Spleen (tissue), 11 donors: ENCODE results near the gene PLEKHN1. TPM values are rescaled to one million over a fixed set of nuclear protein-coding genes. Genes with fewer than 3 reads are reported as not detected.
A peak's percentile ranks its signal among the peaks of the same experiment; 100 is the strongest.
"Not testable (repeated sequence)": the region's sequence is repeated elsewhere in the genome, so short reads cannot be mapped to it uniquely, and the experiment has no call there.

ENCODE experiments used
- DNase-seq: peaks from one replicate; pipeline ENCODE4 v3.0.0-alpha.2; 2020
- H3K27ac ChIP-seq, 8 donors: fragments of 200-600 bp; sonication (generic) in 7 of 8; 1 replicate in 4 of 8; 2 replicates in 4 of 8; pipeline versions ENCODE4 v1.5.0 to v1.8.0; 2016 to 2021; ENCODE audit warnings: inconsistent platforms in 4 of 8, mild to moderate bottlenecking in 4 of 8, moderate library complexity in 1 of 8
- H3K27me3 ChIP-seq, 7 donors: fragments of 200-600 bp; sonication (generic) in 6 of 7; replicated peaks in 1 of 7; 1 replicate in 4 of 7; 2 replicates in 3 of 7; pipeline versions ENCODE4 v1.5.0 to v1.8.0; 2016 to 2021; ENCODE audit warnings: inconsistent platforms in 3 of 7, mild to moderate bottlenecking in 1 of 7
- H3K36me3 ChIP-seq, 6 donors: fragments of 200-600 bp; sonication (generic) in 5 of 6; 1 replicate in 4 of 6; 2 replicates in 2 of 6; pipeline versions ENCODE4 v1.5.0 to v1.8.0; 2016 to 2021; ENCODE audit warnings: inconsistent platforms in 2 of 6
- H3K4me1 ChIP-seq, 6 donors: fragments of 200-600 bp; sonication (generic) in 5 of 6; 1 replicate in 3 of 6; 2 replicates in 3 of 6; pipeline versions ENCODE4 v1.5.0 to v1.8.0; 2016 to 2021; ENCODE audit warnings: inconsistent platforms in 3 of 6
- H3K4me3 ChIP-seq, 8 donors: fragments of 200-600 bp; sonication (generic) in 7 of 8; 1 replicate in 4 of 8; 2 replicates in 4 of 8; pipeline versions ENCODE4 v1.5.0 to v1.8.0; 2016 to 2021; ENCODE audit warnings: inconsistent platforms in 4 of 8, mild to moderate bottlenecking in 4 of 8, moderate library complexity in 2 of 8
- H3K9me3 ChIP-seq, 8 donors: fragments of 200-600 bp; sonication (generic) in 7 of 8; 1 replicate in 4 of 8; 2 replicates in 4 of 8; pipeline versions ENCODE4 v1.5.0 to v1.8.0; 2016 to 2021; ENCODE audit warnings: inconsistent platforms in 4 of 8
- POLR2A ChIP-seq, 3 donors: fragments of 450-650 bp; IDR thresholded peaks; one replicate each; pipeline ENCODE4 v1.5.1; 2017; ENCODE audit warnings: antibody characterized with exemption in 3 of 3, mild to moderate bottlenecking in 1 of 3
- POLR2AphosphoS5 ChIP-seq, 3 donors: sonication (generic); formaldehyde crosslinking; IDR thresholded peaks; one replicate each; pipeline ENCODE4 v1.5.1; 2017; ENCODE audit warnings: antibody characterized with exemption in 3 of 3
- WGBS, 5 donors: extraction: QIAGEN DNeasy Blood & Tissue Kit in 3 of 5; methylation state at CpG; one replicate each; pipeline versions ENCODE4 v1.1.5 to v1.1.7; 2013 to 2018; 5-methylcytosine and 5-hydroxymethylcytosine counted together
- intact Hi-C: fragments of 100-400 bp; cut with DNase I; formaldehyde crosslinking; loops from one replicate; pipeline ENCODE4 v1.15.0; 2023; ENCODE audit warnings: low total_unique reads
- polyA plus RNA-seq, 3 donors: library from polyadenylated mRNA; stranded (reverse); fragments of 200-250 nt; gene quantifications; one replicate each; pipeline ENCODE4 v1.2.1, GENCODE V29; 2013
- total RNA-seq, 7 donors: library from RNA; depleted of rRNA in 3 of 7; stranded (reverse); fragments of >200 nt in 3 of 7; fragmentation: NEBNext Ultra II Directional in 4 of 7; extraction: Animal tissue kit (Norgen Biotek cat#: 25700) in 4 of 7; gene quantifications; one replicate each; pipeline versions ENCODE4 v1.1.0 to v1.2.1, GENCODE V29; 2016 to 2021
- TF ChIP-seq, protein P1 (sequence below), 11 experiments: fragments of 200-600 bp in 7 of 11; fragments of 450-650 bp in 4 of 11; sonication (generic) in 4 of 11; IDR thresholded peaks in 8 of 11; conservative IDR thresholded peaks in 3 of 11; 1 replicate in 7 of 11; 2 replicates in 4 of 11; pipeline versions ENCODE4 v1.4.0 to v1.8.0; 2016 to 2021; ENCODE audit warnings: antibody characterized with exemption in 11 of 11, inconsistent platforms in 4 of 11, mild to moderate bottlenecking in 1 of 11
- donor health status: healthy with polysubstance abuse.
- donor health status: DM: no; HTN: no; CAD: no; lungs with moderate emphysema.
- donor health status: DM: no; HTN: no; CAD: no.
- donor health status: Bipolar disorder and iron deficiency.
- donor health status: healthy.
- donor health status: DM: no; HTN: no; CAD: no.
- donor health status: DM: yes; HTN: yes; CAD: no.

The PLEKHN1 gene
- total and polyA plus RNA-seq, 10 donors: 0.17 to 2.2 (median 0.95) TPM

GRCh38 chr1:982765-983436, 16.6 kb downstream of the PLEKHN1 start:
- H3K4me3 ChIP-seq: no peak overlapping the region
- TF ChIP-seq, protein P1, sequence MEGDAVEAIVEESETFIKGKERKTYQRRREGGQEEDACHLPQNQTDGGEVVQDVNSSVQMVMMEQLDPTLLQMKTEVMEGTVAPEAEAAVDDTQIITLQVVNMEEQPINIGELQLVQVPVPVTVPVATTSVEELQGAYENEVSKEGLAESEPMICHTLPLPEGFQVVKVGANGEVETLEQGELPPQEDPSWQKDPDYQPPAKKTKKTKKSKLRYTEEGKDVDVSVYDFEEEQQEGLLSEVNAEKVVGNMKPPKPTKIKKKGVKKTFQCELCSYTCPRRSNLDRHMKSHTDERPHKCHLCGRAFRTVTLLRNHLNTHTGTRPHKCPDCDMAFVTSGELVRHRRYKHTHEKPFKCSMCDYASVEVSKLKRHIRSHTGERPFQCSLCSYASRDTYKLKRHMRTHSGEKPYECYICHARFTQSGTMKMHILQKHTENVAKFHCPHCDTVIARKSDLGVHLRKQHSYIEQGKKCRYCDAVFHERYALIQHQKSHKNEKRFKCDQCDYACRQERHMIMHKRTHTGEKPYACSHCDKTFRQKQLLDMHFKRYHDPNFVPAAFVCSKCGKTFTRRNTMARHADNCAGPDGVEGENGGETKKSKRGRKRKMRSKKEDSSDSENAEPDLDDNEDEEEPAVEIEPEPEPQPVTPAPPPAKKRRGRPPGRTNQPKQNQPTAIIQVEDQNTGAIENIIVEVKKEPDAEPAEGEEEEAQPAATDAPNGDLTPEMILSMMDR (IDR thresholded peaks at IDR 0.05 in 8 of 11, conservative IDR thresholded peaks at IDR 0.05 in 3 of 11): no peak
- TF ChIP-seq POLR2A (IDR thresholded peaks at IDR 0.05): no peak
- no peak for TF ChIP-seq POLR2AphosphoS5 (IDR thresholded peaks at IDR 0.05)
- H3K27me3 ChIP-seq: peaks cover 0 to 87% (median 19%) of the 10 kb centered on the region in 7 donors
- no peak overlapping the region for H3K27ac ChIP-seq
- WGBS, 5 donors: 81 to 84% (median 83%) methylated on average over 41 to 43 of the region's 43 CpGs
- no peaks in the 10 kb centered on the region for H3K9me3 ChIP-seq
- no peak for DNase-seq
- intact Hi-C loops: no loop called here
- H3K36me3 ChIP-seq: no peaks in the 10 kb centered on the region
- H3K4me1 ChIP-seq: peaks cover 0 to 9% (median 4%) of the 10 kb centered on the region in 6 donors

DNA sequence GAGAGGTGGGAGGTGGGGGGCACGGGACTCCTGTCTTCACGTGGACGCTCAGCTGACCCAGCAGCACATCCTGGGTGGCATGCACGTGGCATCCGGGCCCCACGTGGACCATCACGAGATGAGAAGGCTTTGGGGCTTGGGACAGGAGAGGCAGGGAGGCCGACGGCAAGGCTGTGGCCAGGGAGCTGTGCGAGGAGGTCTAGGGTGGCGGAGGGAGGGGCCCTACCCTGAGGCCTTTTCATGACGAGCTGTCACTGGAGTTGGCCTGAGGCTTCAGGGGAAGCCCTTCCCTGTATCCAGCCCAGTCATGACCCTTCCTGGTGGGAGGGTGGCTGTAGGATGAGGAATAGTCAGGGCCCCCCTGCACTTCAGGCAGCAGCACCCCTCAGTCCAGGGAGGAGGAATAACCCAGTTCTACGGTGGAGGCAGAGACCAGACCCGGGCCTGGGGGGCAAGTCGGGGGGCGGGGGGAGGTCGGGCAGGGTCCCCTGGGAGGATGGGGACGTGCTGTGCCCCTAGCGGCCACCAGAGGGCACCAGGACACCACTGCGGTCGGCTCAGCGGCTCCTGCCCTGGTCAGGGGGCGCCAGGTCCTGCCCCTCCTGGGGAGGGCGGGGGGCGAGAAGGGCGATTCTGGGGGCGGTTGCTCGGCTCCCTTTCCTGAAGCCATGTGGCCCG, 17.7 kb downstream of the PLEKHN1 start:
- H3K27ac ChIP-seq: no peak overlapping the region
- DNase-seq: peak; percentile 87
- TF ChIP-seq, protein P1 (IDR thresholded peaks at IDR 0.05 in 8 of 11, conservative IDR thresholded peaks at IDR 0.05 in 3 of 11): peak; percentile 25 to 96 (median 88)
- TF ChIP-seq POLR2A (IDR thresholded peaks at IDR 0.05): no peak
- 17 to 22% (median 18%) methylated on average over 21 to 29 of the region's 29 CpGs for WGBS, 5 donors
- no peaks in the 10 kb centered on the region for H3K9me3 ChIP-seq
- peaks cover 0 to 78% (median 14%) of the 10 kb centered on the region in 7 donors for H3K27me3 ChIP-seq
- H3K4me3 ChIP-seq: peak overlapping the region in 1 of 8 donors; percentile 25
- intact Hi-C loops: no loop called here
- H3K36me3 ChIP-seq: no peaks in the 10 kb centered on the region
- peaks cover 0 to 9% (median 4%) of the 10 kb centered on the region in 6 donors for H3K4me1 ChIP-seq

- no peak for DNase-seq
- no peak for TF ChIP-seq POLR2AphosphoS5 (IDR thresholded peaks at IDR 0.05)
- TF ChIP-seq, protein P1 (IDR thresholded peaks at IDR 0.05 in 8 of 11, conservative IDR thresholded peaks at IDR 0.05 in 3 of 11): peak in 4 of 11 experiments; percentile 7 to 34 (median 20)
- intact Hi-C loops: no loop called here
- Histone ChIP-seq H3K27me3 (peaks cover 0 to 73% (median 14%) of the 10 kb centered on the region in 7 donors), H3K9me3 (no peaks in the 10 kb centered on the region), H3K27ac (no peak overlapping the region), H3K4me3 (peak overlapping the region in 1 of 8 donors; percentile 25), H3K36me3 (no peaks in the 10 kb centered on the region), H3K4me1 (peaks cover 0 to 9% (median 4%) of the 10 kb centered on the region in 6 donors)
- 56 to 66% (median 62%) methylated on average over 12 of the region's 12 CpGs for WGBS, 5 donors
These were observed 18.2 kb downstream of the PLEKHN1 start for GRCh38 chr1:984476-984814.

- intact Hi-C loops: loop anchor here (5.0 kb wide), 1 partner anchor 77 kb away; no protein-coding TSS in a partner anchor
- H3K4me3 ChIP-seq: no peak overlapping the region
- no peak for DNase-seq
- no peaks in the 10 kb centered on the region for H3K9me3 ChIP-seq
- H3K4me1 ChIP-seq: peaks cover 0 to 9% (median 4%) of the 10 kb centered on the region in 6 donors
- TF ChIP-seq POLR2A (IDR thresholded peaks at IDR 0.05) (no peak), POLR2AphosphoS5 (IDR thresholded peaks at IDR 0.05) (no peak)
- TF ChIP-seq, protein P1 (IDR thresholded peaks at IDR 0.05 in 8 of 11, conservative IDR thresholded peaks at IDR 0.05 in 3 of 11): no peak
- WGBS, 5 donors: 76 to 85% (median 78%) methylated on average over 13 of the region's 13 CpGs
- H3K27ac ChIP-seq: no peak overlapping the region
- H3K36me3 ChIP-seq: no peaks in the 10 kb centered on the region
- H3K27me3 ChIP-seq: peaks cover 0 to 77% (median 14%) of the 10 kb centered on the region in 7 donors
These were observed 18.8 kb downstream of the PLEKHN1 start for GRCh38 chr1:985126-985525.

- H3K4me3 ChIP-seq, H3K4me1 ChIP-seq, H3K36me3 ChIP-seq, DNase-seq, H3K27ac ChIP-seq: not testable (repeated sequence)
- intact Hi-C loops: loop anchor here (5.0 kb wide), 1 partner anchor 74 kb away; no protein-coding TSS in a partner anchor
- H3K9me3 ChIP-seq: peaks cover 0 to 17% (median 11%) of the 10 kb centered on the region in 8 donors
- peaks cover 0 to 71% (median 10%) of the 10 kb centered on the region in 7 donors for H3K27me3 ChIP-seq
- 78 to 92% (median 89%) methylated on average over 5 of the region's 5 CpGs for WGBS, 5 donors
These were observed 21.8 kb downstream of the PLEKHN1 start for GRCh38 chr1:988061-988460.

- 82 to 92% (median 86%) methylated on average over 6 of the region's 6 CpGs for WGBS, 5 donors
- H3K4me1 ChIP-seq, DNase-seq, H3K4me3 ChIP-seq, H3K36me3 ChIP-seq, H3K27ac ChIP-seq, intact Hi-C loops: not testable (repeated sequence)
- Histone ChIP-seq H3K27me3 (peaks cover 0 to 71% (median 5%) of the 10 kb centered on the region in 7 donors), H3K9me3 (peaks cover 0 to 17% (median 11%) of the 10 kb centered on the region in 8 donors)
These were observed 25.0 kb downstream of the PLEKHN1 start for GRCh38 chr1:991275-991674.
